Mesodermal cell (in vitro differentiated cells): ENCODE results near the gene PLPP1.

ENCODE experiments used
- H3K27ac ChIP-seq: 2 replicates; pipeline ENCODE4 v1.7.0; 2013; ENCODE audit warnings: mild to moderate bottlenecking, low read depth, low read length, moderate library complexity; ENCODE audit not compliant: severe bottlenecking
- H3K36me3 ChIP-seq: 2 replicates; pipeline ENCODE4 v1.7.1; 2013; ENCODE audit warnings: mild to moderate bottlenecking, low read length, moderate library complexity; ENCODE audit not compliant: control insufficient read depth, insufficient read depth
- H3K4me1 ChIP-seq: one replicate; pipeline ENCODE4 v1.7.1; 2013; ENCODE audit warnings: mild to moderate bottlenecking, low read length; ENCODE audit not compliant: insufficient read depth, control insufficient read depth, poor library complexity, severe bottlenecking
- H3K4me3 ChIP-seq: 2 replicates; pipeline ENCODE4 v1.7.0; 2013; ENCODE audit warnings: low read length, control low read depth, mild to moderate bottlenecking; ENCODE audit not compliant: insufficient read depth, poor library complexity, severe bottlenecking; ENCODE audit errors: extremely low read depth
- H3K9me3 ChIP-seq: 2 replicates; pipeline ENCODE4 v1.7.1; 2013; ENCODE audit warnings: mild to moderate bottlenecking, low read length, moderate library complexity; ENCODE audit not compliant: control insufficient read depth
- WGBS, 2 experiments: methylation state at CpG; one replicate each; pipeline ENCODE4 v1.1.5; 2013; ENCODE audit warnings: missing lambda C conversion rate in 2 of 2; ENCODE audit not compliant: insufficient coverage in 2 of 2; 5-methylcytosine and 5-hydroxymethylcytosine counted together

Gene PLPP1

GRCh38 chr5:55524816-55525215, 9.9 kb downstream of the PLPP1 start:
- no peaks in the 10 kb centered on the region for H3K36me3 ChIP-seq
- no peak overlapping the region for H3K4me3 ChIP-seq
- H3K4me1 ChIP-seq: no peaks in the 10 kb centered on the region
- no peaks in the 10 kb centered on the region for H3K9me3 ChIP-seq
- 100% methylated on average over 1 of the region's 1 CpG; no CpG with 5 or more reads in 1 of the 2 experiments for WGBS, 2 experiments
- no peak overlapping the region for H3K27ac ChIP-seq

GRCh38 chr5:55523293-55523692, 11.5 kb downstream of the PLPP1 start:
- no peak overlapping the region for H3K4me3 ChIP-seq
- H3K4me1 ChIP-seq: no peaks in the 10 kb centered on the region
- H3K36me3 ChIP-seq: no peaks in the 10 kb centered on the region
- H3K27ac ChIP-seq: no peak overlapping the region
- no peaks in the 10 kb centered on the region for H3K9me3 ChIP-seq
- 80 to 100% methylated on average over 1 of the region's 2 CpGs for WGBS, 2 experiments

- Histone ChIP-seq H3K36me3 (no peaks in the 10 kb centered on the region), H3K4me1 (no peaks in the 10 kb centered on the region), H3K27ac (no peak overlapping the region), H3K4me3 (no peak overlapping the region), H3K9me3 (no peaks in the 10 kb centered on the region)
- 97 to 100% methylated on average over 3 to 4 of the region's 5 CpGs for WGBS, 2 experiments
Measured at GRCh38 chr5:55521881-55522280, 12.9 kb downstream of the PLPP1 start.

GRCh38 chr5:55520117-55520839, 14.5 kb downstream of the PLPP1 start:
- WGBS, 2 experiments: no CpG with 5 or more reads among the region's 2 CpGs
- no peak overlapping the region for H3K4me3 ChIP-seq
- no peaks in the 10 kb centered on the region for H3K4me1 ChIP-seq
- H3K36me3 ChIP-seq: no peaks in the 10 kb centered on the region
- H3K9me3 ChIP-seq: no peaks in the 10 kb centered on the region
- no peak overlapping the region for H3K27ac ChIP-seq

GRCh38 chr5:55518831-55519390, 15.9 kb downstream of the PLPP1 start:
- Histone ChIP-seq H3K27ac (no peak overlapping the region), H3K9me3 (no peaks in the 10 kb centered on the region), H3K4me1 (no peaks in the 10 kb centered on the region), H3K4me3 (no peak overlapping the region), H3K36me3 (no peaks in the 10 kb centered on the region)

- Histone ChIP-seq H3K9me3 (no peaks in the 10 kb centered on the region), H3K27ac (no peak overlapping the region), H3K4me1 (no peaks in the 10 kb centered on the region)
Measured at GRCh38 chr5:55517804-55518203, 17.0 kb downstream of the PLPP1 start.

GRCh38 chr5:55511010-55511409, 23.8 kb downstream of the PLPP1 start:
- Histone ChIP-seq H3K36me3 (no peaks in the 10 kb centered on the region), H3K9me3 (no peaks in the 10 kb centered on the region), H3K27ac (no peak overlapping the region), H3K4me1 (no peaks in the 10 kb centered on the region), H3K4me3 (no peak overlapping the region)
- 100% methylated on average over 1 of the region's 1 CpG; no CpG with 5 or more reads in 1 of the 2 experiments for WGBS, 2 experiments

More at GRCh38 chr5:55517804-55518203, 17.0 kb downstream of the PLPP1 start:
- no peak overlapping the region for H3K4me3 ChIP-seq
- 81 to 88% methylated on average over 5 of the region's 7 CpGs for WGBS, 2 experiments
- no peaks in the 10 kb centered on the region for H3K36me3 ChIP-seq

GRCh38 chr5:55510523-55510880, 24.3 kb downstream of the PLPP1 start:
- Histone ChIP-seq H3K4me3 (no peak overlapping the region), H3K9me3 (no peaks in the 10 kb centered on the region), H3K27ac (no peak overlapping the region), H3K4me1 (no peaks in the 10 kb centered on the region), H3K36me3 (no peaks in the 10 kb centered on the region)

- no peaks in the 10 kb centered on the region for H3K36me3 ChIP-seq
- H3K27ac ChIP-seq: no peak overlapping the region
- H3K4me1 ChIP-seq: no peaks in the 10 kb centered on the region
- WGBS, 2 experiments: 66% methylated on average over 2 of the region's 5 CpGs; no CpG with 5 or more reads in 1 of the 2 experiments
- H3K9me3 ChIP-seq: no peaks in the 10 kb centered on the region
- H3K4me3 ChIP-seq: no peak overlapping the region
Measured at GRCh38 chr5:55509796-55510522, 24.8 kb downstream of the PLPP1 start.

- Histone ChIP-seq H3K27ac (no peak overlapping the region), H3K36me3 (no peaks in the 10 kb centered on the region), H3K4me3 (no peak overlapping the region), H3K9me3 (no peaks in the 10 kb centered on the region), H3K4me1 (no peaks in the 10 kb centered on the region)
- no CpG with 5 or more reads among the region's 1 CpG for WGBS, 2 experiments
Measured at GRCh38 chr5:55509097-55509496, 25.7 kb downstream of the PLPP1 start.

- no peak overlapping the region for H3K4me3 ChIP-seq
- H3K27ac ChIP-seq: no peak overlapping the region
- 92 to 100% methylated on average over 2 of the region's 2 CpGs for WGBS, 2 experiments
- no peaks in the 10 kb centered on the region for H3K36me3 ChIP-seq
- H3K4me1 ChIP-seq: no peaks in the 10 kb centered on the region
- no peaks in the 10 kb centered on the region for H3K9me3 ChIP-seq
Measured at GRCh38 chr5:55507574-55507973, 27.2 kb downstream of the PLPP1 start.
